ENCODE results near the gene ARSI.

ARSI gene

DNA sequence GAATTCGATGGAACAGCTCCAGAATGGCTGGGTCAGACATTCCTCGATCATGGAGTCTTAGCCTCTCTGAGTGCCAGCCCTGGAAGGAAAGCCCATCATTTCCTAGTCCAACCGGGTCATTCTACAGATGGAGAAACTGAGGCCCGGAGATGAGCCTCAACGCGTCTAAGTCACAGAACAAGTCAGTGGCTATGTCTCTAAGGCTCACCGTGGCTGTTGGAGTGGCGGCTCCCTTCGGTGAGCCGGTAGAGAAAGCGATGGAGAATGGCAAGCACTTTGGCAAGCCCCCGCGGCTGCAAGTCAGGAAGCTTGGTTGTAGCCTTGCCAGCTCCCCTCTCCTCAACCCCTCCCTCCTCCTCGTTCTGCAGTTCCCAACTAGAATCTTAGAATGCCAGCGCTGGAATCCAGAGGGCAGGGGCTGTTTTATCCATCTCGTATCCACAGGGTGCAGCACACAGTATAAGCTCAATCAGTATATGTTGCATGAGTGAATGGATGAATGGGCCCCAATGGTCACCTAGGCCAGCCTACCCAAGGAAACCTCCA lies 438 bp upstream of the ARSI start:
- ChIA-PET POLR2A (ENCODE audit: low non-redundant PET) (interaction anchor here (0.8 kb wide), 1 partner anchor 38 kb away, joined by 4 read pairs; no protein-coding TSS in a partner anchor), CTCF (interaction anchor here (0.6 to 1.3 kb wide), 11 partner anchors 14 to 860 kb away, joined by 3 to 8 read pairs (median 3); no protein-coding TSS in a partner anchor)
- TF ChIP-seq, protein P1, sequence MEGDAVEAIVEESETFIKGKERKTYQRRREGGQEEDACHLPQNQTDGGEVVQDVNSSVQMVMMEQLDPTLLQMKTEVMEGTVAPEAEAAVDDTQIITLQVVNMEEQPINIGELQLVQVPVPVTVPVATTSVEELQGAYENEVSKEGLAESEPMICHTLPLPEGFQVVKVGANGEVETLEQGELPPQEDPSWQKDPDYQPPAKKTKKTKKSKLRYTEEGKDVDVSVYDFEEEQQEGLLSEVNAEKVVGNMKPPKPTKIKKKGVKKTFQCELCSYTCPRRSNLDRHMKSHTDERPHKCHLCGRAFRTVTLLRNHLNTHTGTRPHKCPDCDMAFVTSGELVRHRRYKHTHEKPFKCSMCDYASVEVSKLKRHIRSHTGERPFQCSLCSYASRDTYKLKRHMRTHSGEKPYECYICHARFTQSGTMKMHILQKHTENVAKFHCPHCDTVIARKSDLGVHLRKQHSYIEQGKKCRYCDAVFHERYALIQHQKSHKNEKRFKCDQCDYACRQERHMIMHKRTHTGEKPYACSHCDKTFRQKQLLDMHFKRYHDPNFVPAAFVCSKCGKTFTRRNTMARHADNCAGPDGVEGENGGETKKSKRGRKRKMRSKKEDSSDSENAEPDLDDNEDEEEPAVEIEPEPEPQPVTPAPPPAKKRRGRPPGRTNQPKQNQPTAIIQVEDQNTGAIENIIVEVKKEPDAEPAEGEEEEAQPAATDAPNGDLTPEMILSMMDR (conservative IDR thresholded peaks at IDR 0.05; ENCODE audit: low read depth): no peak
- no peak for DNase-seq (ENCODE audit: low spot score)
- H3K27ac ChIP-seq: peak overlapping the region; percentile 69

DNA sequence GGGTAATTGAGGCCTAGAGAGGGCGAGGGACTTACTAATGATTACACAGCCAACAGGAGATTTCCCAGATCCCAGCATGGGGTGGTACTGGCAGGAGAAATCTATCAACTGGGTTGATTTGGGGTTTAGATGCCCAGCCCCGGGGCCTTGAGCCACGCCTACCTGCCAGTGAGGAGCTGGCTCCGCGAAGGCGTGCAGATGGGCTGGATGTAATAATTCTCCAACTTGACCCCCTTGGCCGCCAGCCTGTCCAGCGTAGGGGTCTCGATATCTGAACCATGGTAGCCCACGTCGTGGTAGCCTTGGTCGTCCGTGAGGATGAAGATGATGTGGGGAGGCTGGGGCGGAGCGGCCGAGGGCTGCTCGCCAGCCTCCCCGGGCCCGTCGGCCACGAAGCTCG lies 804 bp downstream of the ARSI start:
- H3K27ac ChIP-seq: peak overlapping the region; percentile 69
- TF ChIP-seq, protein P1 (conservative IDR thresholded peaks at IDR 0.05; ENCODE audit: low read depth): no peak
- DNase-seq (ENCODE audit: low spot score): no peak
- ChIA-PET POLR2A (ENCODE audit: low non-redundant PET) (no interaction called here), CTCF (interaction anchor here (0.9 to 1.3 kb wide), 5 partner anchors 15 to 50 kb away, joined by 3 to 8 read pairs (median 3); no protein-coding TSS in a partner anchor)

DNA sequence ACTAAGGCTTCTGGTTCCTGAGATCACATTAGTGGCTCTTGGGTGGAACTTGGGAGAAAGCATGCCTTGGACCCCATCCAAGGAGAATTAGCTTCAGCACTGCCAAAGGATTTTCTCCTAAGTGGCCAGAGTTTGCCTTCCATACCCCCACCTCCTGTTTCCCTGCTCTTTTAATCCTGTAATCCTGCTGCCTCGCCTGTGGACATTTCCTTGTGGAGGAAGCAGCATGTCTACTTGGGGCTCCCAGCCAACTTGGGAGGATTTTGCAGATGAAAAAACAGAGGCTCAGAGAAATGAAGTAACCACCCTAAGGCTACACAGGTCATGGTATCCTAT lies 1.6 kb downstream of the ARSI start:
- DNase-seq (ENCODE audit: low spot score): no peak
- ChIA-PET CTCF (no interaction called here), POLR2A (ENCODE audit: low non-redundant PET) (no interaction called here)

DNA sequence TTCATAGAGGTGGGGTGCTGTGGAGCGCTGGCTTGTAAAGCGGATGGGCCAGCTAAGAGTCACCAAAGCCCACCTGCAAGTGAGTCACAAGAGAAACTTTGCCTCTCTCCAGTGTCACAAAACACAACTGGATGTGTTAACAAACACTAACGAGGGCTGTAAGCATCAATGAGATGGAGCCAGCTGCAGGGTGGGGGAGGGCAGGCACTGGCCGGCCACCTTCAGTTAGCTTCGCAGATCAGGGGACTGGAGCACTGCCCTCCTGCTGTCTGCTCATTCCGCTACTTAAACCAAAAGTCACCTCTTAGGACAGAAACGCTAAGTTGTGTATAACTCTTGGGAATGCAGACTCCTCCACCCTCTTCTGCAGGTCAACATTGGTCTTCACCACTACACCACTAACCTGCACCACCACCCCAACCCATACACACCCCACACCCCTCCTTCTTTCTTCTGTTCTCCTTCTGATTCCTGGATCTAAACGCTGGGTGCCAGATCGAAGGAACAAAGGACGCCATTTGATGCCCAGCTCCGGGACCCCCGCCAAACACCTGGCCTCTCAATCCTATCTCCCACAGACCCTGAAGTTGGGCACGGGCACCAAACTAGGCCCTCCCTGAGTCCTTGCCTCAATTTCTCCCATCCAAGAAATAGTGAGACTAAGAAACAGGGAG lies 2.1 kb downstream of the ARSI start:
- TF ChIP-seq, protein P1 (conservative IDR thresholded peaks at IDR 0.05; ENCODE audit: low read depth): no peak
- POLR2A ChIA-PET (ENCODE audit: low non-redundant PET): no interaction called here

More for the DNA sequence above, 1.6 kb downstream of the ARSI start:
- TF ChIP-seq, protein P1 (conservative IDR thresholded peaks at IDR 0.05; ENCODE audit: low read depth): no peak
- peak overlapping the region; percentile 85 for H3K27ac ChIP-seq

DNA sequence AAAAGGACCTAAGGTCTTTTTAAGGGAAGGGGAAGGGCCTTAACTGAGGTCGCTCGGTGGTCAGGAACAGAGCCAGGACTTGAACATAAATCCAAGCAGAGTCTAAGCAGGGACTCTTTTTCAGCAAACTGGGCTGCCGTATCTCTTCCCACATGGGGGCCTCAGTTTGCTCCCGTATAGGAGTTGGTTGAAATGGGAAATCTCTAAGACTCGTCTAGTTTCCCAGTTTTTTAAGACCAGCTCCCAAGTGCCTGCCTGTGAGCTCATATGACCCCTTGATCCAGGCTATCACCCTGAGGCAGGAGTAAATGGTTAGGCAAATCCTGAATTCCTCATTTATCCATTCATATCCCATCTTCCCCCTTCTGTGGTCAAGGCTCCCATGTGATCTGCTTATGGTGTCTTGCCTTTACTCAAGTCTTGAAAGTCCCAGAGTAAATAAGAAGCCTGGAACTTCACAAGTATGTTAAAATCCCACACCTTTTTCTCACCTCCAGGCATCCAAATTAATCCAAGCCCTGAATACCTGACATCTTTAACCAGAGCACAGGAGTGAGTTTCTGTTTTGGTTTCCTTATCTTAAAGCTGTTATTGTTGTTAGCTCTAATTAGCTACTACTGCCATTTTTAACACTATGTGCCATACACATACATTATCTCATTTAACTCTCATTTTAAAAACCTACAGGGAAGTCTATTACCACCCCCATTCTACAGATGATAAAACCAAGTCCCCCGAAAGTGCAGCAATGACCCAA lies 3.0 kb downstream of the ARSI start:
- ChIA-PET POLR2A (ENCODE audit: low non-redundant PET) (no interaction called here), CTCF (interaction anchor here (0.6 to 0.9 kb wide), 4 partner anchors 12 to 697 kb away, joined by 3 to 8 read pairs (median 4); no protein-coding TSS in a partner anchor)
- peak; percentile 54 for DNase-seq (ENCODE audit: low spot score)
- TF ChIP-seq, protein P1 (conservative IDR thresholded peaks at IDR 0.05; ENCODE audit: low read depth): no peak
- peak overlapping the region; percentile 85 for H3K27ac ChIP-seq

More for the DNA sequence above, 2.1 kb downstream of the ARSI start:
- CTCF ChIA-PET: interaction anchor here (0.6 to 0.9 kb wide), 3 partner anchors 11 to 138 kb away, joined by 3 to 8 read pairs (median 4); no protein-coding TSS in a partner anchor
- DNase-seq (ENCODE audit: low spot score): no peak
- peak overlapping the region; percentile 85 for H3K27ac ChIP-seq

DNA sequence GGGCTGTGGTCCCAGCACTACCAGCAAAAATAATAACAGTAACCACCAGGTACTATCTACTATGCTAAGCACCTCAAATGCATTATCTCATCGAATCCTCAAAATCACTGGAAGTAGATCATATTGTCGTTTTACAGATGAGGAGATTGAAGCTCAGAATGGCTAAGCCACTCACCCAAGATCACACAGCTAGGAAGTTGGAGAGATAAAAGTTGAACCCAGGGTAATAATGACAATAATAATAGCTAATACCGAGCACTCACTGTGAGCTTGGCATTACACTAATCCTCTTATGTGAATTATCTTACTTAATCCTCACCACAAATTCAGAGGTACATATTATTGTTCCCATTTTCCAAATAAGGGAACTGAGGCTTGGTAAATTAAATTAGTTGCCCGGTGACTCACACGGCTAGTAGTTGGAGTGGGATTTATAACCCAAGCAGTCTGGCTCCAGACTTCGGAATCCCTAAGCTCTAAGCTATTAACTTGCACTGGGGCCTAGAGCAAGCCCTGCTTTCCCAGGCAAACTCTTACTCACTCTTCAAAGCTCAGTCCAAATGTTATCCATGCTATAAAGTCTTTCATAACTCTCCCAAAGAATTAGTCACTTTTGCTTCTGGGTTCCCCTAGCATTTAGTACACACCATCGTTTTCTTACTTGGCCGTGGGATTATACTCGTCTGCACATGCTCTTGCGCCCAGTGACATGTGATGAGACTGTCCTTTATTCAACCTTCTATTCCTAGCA lies 3.8 kb downstream of the ARSI start:
- peak overlapping the region; percentile 99 for H3K27ac ChIP-seq
- POLR2A ChIA-PET (ENCODE audit: low non-redundant PET): no interaction called here

More for the DNA sequence above, 3.8 kb downstream of the ARSI start:
- peak; percentile 95 for DNase-seq (ENCODE audit: low spot score)
- TF ChIP-seq, protein P1 (conservative IDR thresholded peaks at IDR 0.05; ENCODE audit: low read depth): no peak
- CTCF ChIA-PET: interaction anchor here (0.7 kb wide), 1 partner anchor 696 kb away, joined by 3 read pairs; no protein-coding TSS in a partner anchor

Data from RWPE1 (cell line).